Right kidney (tissue), 9 donors: ENCODE data around the gene DNAH14.
"Not testable (repeated sequence)": the region's sequence is repeated elsewhere in the genome, so short reads cannot be mapped to it uniquely, and the experiment has no call there.

Experiments used
- DNase-seq: peaks from one replicate; pipeline ENCODE4 v3.0.0-alpha.2; 2016
- long read RNA-seq, 8 donors: transcript quantifications; one replicate each; lab custom pipeline, GENCODE V29; 2026

The DNAH14 gene
- long read RNA-seq, donor 1, partial matches to known transcripts: 0 of 3 reads
- long read RNA-seq, donor 1, other reads (novel, unspliced or antisense): 0 of 3 reads
- long read RNA-seq, donor 2, partial matches to known transcripts: 0 of 2 reads
- long read RNA-seq, donor 2, other reads (novel, unspliced or antisense): 0 of 2 reads
- long read RNA-seq, donor 3, partial matches to known transcripts: 0 of 1 reads
- long read RNA-seq, donor 3, other reads (novel, unspliced or antisense): 0 of 1 reads
- long read RNA-seq, donor 4: 0 reads
- long read RNA-seq, donor 5, partial matches to known transcripts: 0 of 1 reads
- long read RNA-seq, donor 5, other reads (novel, unspliced or antisense): 0 of 1 reads
- long read RNA-seq, donor 6: 0 reads
- long read RNA-seq, donor 7, partial matches to known transcripts: 0 of 2 reads
- long read RNA-seq, donor 7, other reads (novel, unspliced or antisense): 0 of 2 reads
- long read RNA-seq, donor 8, partial matches to known transcripts: 0 of 2 reads
- long read RNA-seq, donor 8, other reads (novel, unspliced or antisense): 0 of 2 reads

- DNase-seq: peak; percentile 90
Measured at GRCh38 chr1:224929335-224930237, at the start of gene DNAH14. Gene DNAH14 (plus strand): TSS chr1:224929675. CDS start chr1:224952703, 23,028 bp downstream.

GRCh38 chr1:224880593-224881307 is 48.7 kb upstream of the DNAH14 start:
- DNase-seq: no peak

- not testable (repeated sequence) for DNase-seq
Measured at GRCh38 chr1:224881308-224881692, 48.2 kb upstream of the DNAH14 start.

- DNase-seq: no peak
Measured at GRCh38 chr1:224881762-224882211, 47.7 kb upstream of the DNAH14 start.

- no peak for DNase-seq
Measured at GRCh38 chr1:224882264-224882663, 47.2 kb upstream of the DNAH14 start.

- no peak for DNase-seq
Measured at GRCh38 chr1:224883091-224883490, 46.4 kb upstream of the DNAH14 start.

GRCh38 chr1:224884361-224884801 is 45.1 kb upstream of the DNAH14 start:
- no peak for DNase-seq

GRCh38 chr1:224885376-224885775 is 44.1 kb upstream of the DNAH14 start:
- DNase-seq: not testable (repeated sequence)

- DNase-seq: no peak
Measured at GRCh38 chr1:224894915-224895314, 34.6 kb upstream of the DNAH14 start.

GRCh38 chr1:224896130-224896781 is 33.2 kb upstream of the DNAH14 start:
- no peak for DNase-seq

GRCh38 chr1:224897529-224898327 is 31.7 kb upstream of the DNAH14 start:
- no peak for DNase-seq

GRCh38 chr1:224898937-224899336 is 30.5 kb upstream of the DNAH14 start:
- DNase-seq: no peak

GRCh38 chr1:224900062-224900630 is 29.3 kb upstream of the DNAH14 start:
- DNase-seq: no peak

- DNase-seq: no peak
Measured at GRCh38 chr1:224901087-224901810, 28.2 kb upstream of the DNAH14 start.

GRCh38 chr1:224903955-224904354 is 25.5 kb upstream of the DNAH14 start:
- DNase-seq: no peak

- no peak for DNase-seq
Measured at GRCh38 chr1:224906340-224906739, 23.1 kb upstream of the DNAH14 start.

- DNase-seq: no peak
Measured at GRCh38 chr1:224911217-224911616, 18.3 kb upstream of the DNAH14 start.

- DNase-seq: no peak
Measured at GRCh38 chr1:224914292-224914900, 15.1 kb upstream of the DNAH14 start.

- no peak for DNase-seq
Measured at GRCh38 chr1:224919508-224919907, 10.0 kb upstream of the DNAH14 start.
